Measurements from ENCODE around the gene MARK3. TPM values are rescaled to one million over a fixed set of nuclear protein-coding genes. Genes with fewer than 3 reads are reported as not detected.

MARK3 gene
- total RNA-seq, 1 experiment from 2014 or later: 72.5 TPM

DNA sequence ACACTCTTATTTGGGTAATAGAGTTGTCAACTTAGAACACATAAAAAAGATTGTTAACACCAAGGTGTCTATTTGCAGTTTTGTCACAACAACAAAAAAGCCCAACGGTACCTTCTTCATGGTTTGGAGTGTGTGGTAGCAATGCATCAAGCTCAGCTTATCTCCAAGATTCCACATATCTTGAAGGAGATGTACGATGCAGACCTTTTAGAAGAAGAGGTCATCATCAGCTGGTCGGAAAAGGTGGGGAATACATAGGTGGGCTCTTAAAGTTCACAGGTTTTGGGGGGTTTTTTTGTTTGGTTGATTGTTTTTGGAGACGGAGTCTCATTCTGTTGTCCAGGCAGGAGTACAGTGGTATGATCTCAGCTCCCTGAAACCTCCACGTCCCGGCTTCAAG, 45.7 kb upstream of the MARK3 start:
- Histone ChIP-seq H3K27me3 (ENCODE audit: insufficient read depth, low read length) (no peaks in the 10 kb centered on the region), H3K4me3 (replicated peaks in 1 of 2; ENCODE audit: low read depth in 1 of 2, low read length in 2 of 2) (no peak overlapping the region), H3K4me1 (ENCODE audit: control insufficient read depth in 1 of 2, insufficient read depth in 2 of 2, low read length in 2 of 2) (peaks cover 3 to 10% of the 10 kb centered on the region in 2 experiments; a peak in 3 of 4 replicates), H4K20me1 (ENCODE audit: insufficient read depth) (peaks cover 47% of the 10 kb centered on the region; the same call in 1 of the 2 replicates), H3K4me2 (ENCODE audit: low read length) (no peak overlapping the region), H3K9ac (ENCODE audit: low read length) (no peak overlapping the region), H3K27ac (ENCODE audit: low read depth, low read length) (no peak overlapping the region), H2AFZ (ENCODE audit: low read depth, low read length, poor library complexity, severe bottlenecking) (no peak overlapping the region), H3K9me2 (ENCODE audit: insufficient read depth) (no peaks in the 10 kb centered on the region), H3K79me2 (ENCODE audit: insufficient read depth, low read length) (peaks cover 53% of the 10 kb centered on the region), H3K36me3 (ENCODE audit: control insufficient read depth in 1 of 2, insufficient read depth in 2 of 2, low read length in 2 of 2) (peaks cover 82 to 93% of the 10 kb centered on the region in 2 experiments), H3K9me3 (ENCODE audit: control insufficient read depth in 1 of 2, insufficient read depth in 1 of 2, low read depth in 1 of 2, low read length in 2 of 2) (no peaks in the 10 kb centered on the region)
- DNase-seq (ENCODE audit: low read depth, low spot score) (no peak), ATAC-seq (no peak)
- ChIA-PET RAD21 (ENCODE audit: low non-redundant PET in 1 of 2, low total read pairs in 2 of 2, uncharacterized antibody in 2 of 2, unreplicated experiment in 2 of 2) (no interaction called here), POLR2A (interaction anchor here (0.7 to 1.1 kb wide), 2 partner anchors 8 to 17 kb away, joined by 3 to 7 read pairs; no protein-coding TSS in a partner anchor), CTCF (no interaction called here)
- TF ChIP-seq SP1 (IDR thresholded peaks at IDR 0.05; ENCODE audit: low read depth): no peak
- no peak for TF ChIP-seq EZH2 (IDR thresholded peaks at IDR 0.05)
- intact Hi-C loops (cut with micrococcal nuclease): no loop called here
- no TSS peak for BruUV-seq (replicated peaks)

DNA sequence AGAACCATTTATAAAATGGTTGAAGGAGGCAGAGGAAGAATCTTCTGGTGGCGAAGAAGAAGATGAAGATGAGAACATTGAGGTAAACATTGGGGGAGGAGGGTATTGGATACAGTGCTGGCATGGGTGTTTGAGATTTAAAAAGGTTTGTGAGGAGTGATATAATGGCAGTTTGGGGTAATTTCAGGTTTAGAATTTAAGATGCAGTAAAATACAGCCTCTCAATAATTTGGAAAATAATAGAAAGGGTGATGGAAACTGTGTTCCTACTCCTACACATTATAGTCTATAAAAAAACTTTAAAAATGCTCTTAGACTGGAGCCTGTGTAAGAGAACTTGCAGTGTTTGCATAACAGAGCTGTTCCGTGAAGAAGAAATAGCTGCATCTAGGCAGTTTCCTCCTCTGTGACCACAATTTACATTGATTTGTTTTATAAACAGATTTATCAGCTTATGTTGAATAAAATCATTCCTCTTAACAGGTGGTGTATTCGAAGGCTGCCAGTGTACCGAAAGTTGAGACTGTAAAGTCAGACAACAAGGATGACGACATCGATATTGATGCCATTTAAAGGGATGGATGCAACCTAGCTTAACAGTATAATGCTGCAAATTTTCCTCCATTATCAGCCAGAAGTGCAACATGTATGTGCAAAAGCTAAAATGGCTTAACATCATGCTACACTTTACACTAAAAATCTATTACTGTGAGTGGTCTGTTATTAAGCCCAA, 44.6 kb upstream of the MARK3 start:
- Histone ChIP-seq H3K27me3 (ENCODE audit: insufficient read depth, low read length) (no peaks in the 10 kb centered on the region), H3K4me2 (ENCODE audit: low read length) (no peak overlapping the region), H4K20me1 (ENCODE audit: insufficient read depth) (peaks cover 45% of the 10 kb centered on the region; the same call in 1 of the 2 replicates), H3K4me3 (replicated peaks in 1 of 2; ENCODE audit: low read depth in 1 of 2, low read length in 2 of 2) (no peak overlapping the region), H3K27ac (ENCODE audit: low read depth, low read length) (no peak overlapping the region), H3K9ac (ENCODE audit: low read length) (no peak overlapping the region), H3K79me2 (ENCODE audit: insufficient read depth, low read length) (peaks cover 43% of the 10 kb centered on the region), H2AFZ (ENCODE audit: low read depth, low read length, poor library complexity, severe bottlenecking) (no peak overlapping the region), H3K4me1 (ENCODE audit: control insufficient read depth in 1 of 2, insufficient read depth in 2 of 2, low read length in 2 of 2) (peaks cover under 1 to 4% of the 10 kb centered on the region in 2 experiments; a peak in 3 of 4 replicates), H3K36me3 (ENCODE audit: control insufficient read depth in 1 of 2, insufficient read depth in 2 of 2, low read length in 2 of 2) (peaks cover 79 to 87% of the 10 kb centered on the region in 2 experiments), H3K9me3 (ENCODE audit: control insufficient read depth in 1 of 2, insufficient read depth in 1 of 2, low read depth in 1 of 2, low read length in 2 of 2) (no peaks in the 10 kb centered on the region), H3K9me2 (ENCODE audit: insufficient read depth) (no peaks in the 10 kb centered on the region)
- RAD21 ChIA-PET (ENCODE audit: low non-redundant PET in 1 of 2, low total read pairs in 2 of 2, uncharacterized antibody in 2 of 2, unreplicated experiment in 2 of 2): no interaction called here
- ATAC-seq: no peak
- POLR2A ChIA-PET: interaction anchor here (0.7 to 1.9 kb wide), 3 partner anchors 9 to 32 kb away, joined by 3 to 7 read pairs (median 4); no protein-coding TSS in a partner anchor
- CTCF ChIA-PET: no interaction called here
- no TSS peak for BruUV-seq (replicated peaks)
- intact Hi-C loops (cut with micrococcal nuclease): no loop called here
- DNase-seq (ENCODE audit: low read depth, low spot score): no peak
- TF ChIP-seq CEBPB (IDR thresholded peaks at IDR 0.05; ENCODE audit: low read depth) (no peak), RAD21 (IDR thresholded peaks at IDR 0.05; ENCODE audit: low read depth) (no peak), POLR2AphosphoS5 (IDR thresholded peaks at IDR 0.05; ENCODE audit: low read depth, low read length) (no peak), EZH2 (IDR thresholded peaks at IDR 0.05) (no peak), ELF1 (IDR thresholded peaks at IDR 0.05; ENCODE audit: borderline replicate concordance, low read depth) (no peak), ZFX (IDR thresholded peaks at IDR 0.05) (no peak), EGR1 (IDR thresholded peaks at IDR 0.05; ENCODE audit: low read depth) (no peak), YY1 (IDR thresholded peaks at IDR 0.05; ENCODE audit: extremely low read depth, insufficient replicate concordance, low read depth, low read length) (no peak), SRF (IDR thresholded peaks at IDR 0.05; ENCODE audit: low read depth) (no peak), EZH2phosphoT487 (IDR thresholded peaks at IDR 0.05; ENCODE audit: borderline replicate concordance) (no peak)
- TF ChIP-seq, protein P1, sequence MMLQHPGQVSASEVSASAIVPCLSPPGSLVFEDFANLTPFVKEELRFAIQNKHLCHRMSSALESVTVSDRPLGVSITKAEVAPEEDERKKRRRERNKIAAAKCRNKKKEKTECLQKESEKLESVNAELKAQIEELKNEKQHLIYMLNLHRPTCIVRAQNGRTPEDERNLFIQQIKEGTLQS (IDR thresholded peaks at IDR 0.05): no peak
- TF ChIP-seq, protein P2, sequence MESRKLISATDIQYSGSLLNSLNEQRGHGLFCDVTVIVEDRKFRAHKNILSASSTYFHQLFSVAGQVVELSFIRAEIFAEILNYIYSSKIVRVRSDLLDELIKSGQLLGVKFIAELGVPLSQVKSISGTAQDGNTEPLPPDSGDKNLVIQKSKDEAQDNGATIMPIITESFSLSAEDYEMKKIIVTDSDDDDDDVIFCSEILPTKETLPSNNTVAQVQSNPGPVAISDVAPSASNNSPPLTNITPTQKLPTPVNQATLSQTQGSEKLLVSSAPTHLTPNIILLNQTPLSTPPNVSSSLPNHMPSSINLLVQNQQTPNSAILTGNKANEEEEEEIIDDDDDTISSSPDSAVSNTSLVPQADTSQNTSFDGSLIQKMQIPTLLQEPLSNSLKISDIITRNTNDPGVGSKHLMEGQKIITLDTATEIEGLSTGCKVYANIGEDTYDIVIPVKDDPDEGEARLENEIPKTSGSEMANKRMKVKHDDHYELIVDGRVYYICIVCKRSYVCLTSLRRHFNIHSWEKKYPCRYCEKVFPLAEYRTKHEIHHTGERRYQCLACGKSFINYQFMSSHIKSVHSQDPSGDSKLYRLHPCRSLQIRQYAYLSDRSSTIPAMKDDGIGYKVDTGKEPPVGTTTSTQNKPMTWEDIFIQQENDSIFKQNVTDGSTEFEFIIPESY (IDR thresholded peaks at IDR 0.05; ENCODE audit: extremely low read depth, insufficient replicate concordance, low read length): no peak
- TF ChIP-seq, protein P3, sequence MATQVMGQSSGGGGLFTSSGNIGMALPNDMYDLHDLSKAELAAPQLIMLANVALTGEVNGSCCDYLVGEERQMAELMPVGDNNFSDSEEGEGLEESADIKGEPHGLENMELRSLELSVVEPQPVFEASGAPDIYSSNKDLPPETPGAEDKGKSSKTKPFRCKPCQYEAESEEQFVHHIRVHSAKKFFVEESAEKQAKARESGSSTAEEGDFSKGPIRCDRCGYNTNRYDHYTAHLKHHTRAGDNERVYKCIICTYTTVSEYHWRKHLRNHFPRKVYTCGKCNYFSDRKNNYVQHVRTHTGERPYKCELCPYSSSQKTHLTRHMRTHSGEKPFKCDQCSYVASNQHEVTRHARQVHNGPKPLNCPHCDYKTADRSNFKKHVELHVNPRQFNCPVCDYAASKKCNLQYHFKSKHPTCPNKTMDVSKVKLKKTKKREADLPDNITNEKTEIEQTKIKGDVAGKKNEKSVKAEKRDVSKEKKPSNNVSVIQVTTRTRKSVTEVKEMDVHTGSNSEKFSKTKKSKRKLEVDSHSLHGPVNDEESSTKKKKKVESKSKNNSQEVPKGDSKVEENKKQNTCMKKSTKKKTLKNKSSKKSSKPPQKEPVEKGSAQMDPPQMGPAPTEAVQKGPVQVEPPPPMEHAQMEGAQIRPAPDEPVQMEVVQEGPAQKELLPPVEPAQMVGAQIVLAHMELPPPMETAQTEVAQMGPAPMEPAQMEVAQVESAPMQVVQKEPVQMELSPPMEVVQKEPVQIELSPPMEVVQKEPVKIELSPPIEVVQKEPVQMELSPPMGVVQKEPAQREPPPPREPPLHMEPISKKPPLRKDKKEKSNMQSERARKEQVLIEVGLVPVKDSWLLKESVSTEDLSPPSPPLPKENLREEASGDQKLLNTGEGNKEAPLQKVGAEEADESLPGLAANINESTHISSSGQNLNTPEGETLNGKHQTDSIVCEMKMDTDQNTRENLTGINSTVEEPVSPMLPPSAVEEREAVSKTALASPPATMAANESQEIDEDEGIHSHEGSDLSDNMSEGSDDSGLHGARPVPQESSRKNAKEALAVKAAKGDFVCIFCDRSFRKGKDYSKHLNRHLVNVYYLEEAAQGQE (IDR thresholded peaks at IDR 0.05; ENCODE audit: low read depth): no peak
